NB4 (cell line): ENCODE measurements around the gene ZFAND3.

Experiments
- DNase-seq: peaks from one replicate; pipeline ENCODE4 v3.0.0; 2010; ENCODE audit warnings: low read depth
- H3K4me3 ChIP-seq: one replicate; pipeline ENCODE4 v1.5.1; 2011; ENCODE audit warnings: mild to moderate bottlenecking, low read depth, low read length, moderate library complexity
- MYC ChIP-seq: IDR thresholded peaks from 2 replicates; pipeline ENCODE4 v1.6.1; 2011; ENCODE audit warnings: low read depth, low read length
- POLR2A ChIP-seq: IDR thresholded peaks from 2 replicates; pipeline ENCODE4 v1.6.1; 2011; ENCODE audit warnings: mild to moderate bottlenecking; ENCODE audit not compliant: insufficient read length; ENCODE audit errors: extremely low read depth
- TF ChIP-seq, protein P1 (sequence below): IDR thresholded peaks from 2 replicates; pipeline ENCODE4 v1.6.1; 2011; ENCODE audit warnings: low read depth, low read length
- TF ChIP-seq, protein P2 (sequence below): IDR thresholded peaks from one replicate; pipeline ENCODE4 v1.5.1; 2012; ENCODE audit warnings: low read depth, low read length

Gene ZFAND3

DNA sequence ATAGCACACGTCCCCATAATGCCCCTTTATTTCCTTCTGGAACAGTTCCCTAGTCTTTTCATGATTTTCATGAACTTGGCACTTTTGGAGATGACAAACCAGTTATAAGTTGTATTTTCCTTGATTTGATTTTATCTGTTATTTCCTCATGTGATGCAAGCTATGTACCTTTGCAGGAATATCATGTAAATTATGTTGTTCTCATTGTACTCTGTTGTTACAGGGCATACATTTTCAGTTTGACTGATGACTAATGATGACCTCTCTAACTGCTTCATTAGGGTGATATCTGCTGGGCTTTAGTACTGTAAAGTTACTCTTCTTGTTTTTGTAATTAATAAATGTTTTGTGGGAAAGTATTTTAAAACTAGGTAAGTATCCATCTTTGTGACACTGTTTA, 147.3 kb downstream of the ZFAND3 start:
- no peak for DNase-seq
- H3K4me3 ChIP-seq = no peak overlapping the region
- TF ChIP-seq, protein P1, sequence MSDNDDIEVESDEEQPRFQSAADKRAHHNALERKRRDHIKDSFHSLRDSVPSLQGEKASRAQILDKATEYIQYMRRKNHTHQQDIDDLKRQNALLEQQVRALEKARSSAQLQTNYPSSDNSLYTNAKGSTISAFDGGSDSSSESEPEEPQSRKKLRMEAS = no peak
- no peak for TF ChIP-seq POLR2A
- no peak for TF ChIP-seq MYC
- TF ChIP-seq, protein P2, sequence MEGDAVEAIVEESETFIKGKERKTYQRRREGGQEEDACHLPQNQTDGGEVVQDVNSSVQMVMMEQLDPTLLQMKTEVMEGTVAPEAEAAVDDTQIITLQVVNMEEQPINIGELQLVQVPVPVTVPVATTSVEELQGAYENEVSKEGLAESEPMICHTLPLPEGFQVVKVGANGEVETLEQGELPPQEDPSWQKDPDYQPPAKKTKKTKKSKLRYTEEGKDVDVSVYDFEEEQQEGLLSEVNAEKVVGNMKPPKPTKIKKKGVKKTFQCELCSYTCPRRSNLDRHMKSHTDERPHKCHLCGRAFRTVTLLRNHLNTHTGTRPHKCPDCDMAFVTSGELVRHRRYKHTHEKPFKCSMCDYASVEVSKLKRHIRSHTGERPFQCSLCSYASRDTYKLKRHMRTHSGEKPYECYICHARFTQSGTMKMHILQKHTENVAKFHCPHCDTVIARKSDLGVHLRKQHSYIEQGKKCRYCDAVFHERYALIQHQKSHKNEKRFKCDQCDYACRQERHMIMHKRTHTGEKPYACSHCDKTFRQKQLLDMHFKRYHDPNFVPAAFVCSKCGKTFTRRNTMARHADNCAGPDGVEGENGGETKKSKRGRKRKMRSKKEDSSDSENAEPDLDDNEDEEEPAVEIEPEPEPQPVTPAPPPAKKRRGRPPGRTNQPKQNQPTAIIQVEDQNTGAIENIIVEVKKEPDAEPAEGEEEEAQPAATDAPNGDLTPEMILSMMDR = no peak

DNA sequence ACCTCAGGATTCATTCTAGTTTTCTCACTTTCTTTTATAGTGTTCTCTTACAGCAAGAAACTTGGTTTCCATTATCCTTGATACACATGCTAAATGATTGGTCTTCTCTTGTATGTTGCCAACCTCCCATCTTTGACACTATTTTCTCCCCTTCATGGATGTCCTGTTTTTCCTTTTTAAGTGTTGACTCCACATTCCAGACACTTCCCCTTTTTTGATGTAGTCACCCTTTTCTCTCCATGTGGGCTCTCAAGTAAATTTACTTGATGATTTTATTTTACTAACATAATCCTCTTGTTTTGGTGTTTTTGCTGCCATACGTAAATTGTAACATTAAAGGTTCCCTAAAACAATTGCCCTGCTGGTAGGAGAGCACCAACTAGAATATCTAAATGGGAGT, 148.1 kb downstream of the ZFAND3 start:
- no peak overlapping the region for H3K4me3 ChIP-seq
- DNase-seq = peak; percentile 38
- TF ChIP-seq, protein P1 = no peak
- TF ChIP-seq POLR2A (no peak), MYC (no peak)
- TF ChIP-seq, protein P2 = no peak

DNA sequence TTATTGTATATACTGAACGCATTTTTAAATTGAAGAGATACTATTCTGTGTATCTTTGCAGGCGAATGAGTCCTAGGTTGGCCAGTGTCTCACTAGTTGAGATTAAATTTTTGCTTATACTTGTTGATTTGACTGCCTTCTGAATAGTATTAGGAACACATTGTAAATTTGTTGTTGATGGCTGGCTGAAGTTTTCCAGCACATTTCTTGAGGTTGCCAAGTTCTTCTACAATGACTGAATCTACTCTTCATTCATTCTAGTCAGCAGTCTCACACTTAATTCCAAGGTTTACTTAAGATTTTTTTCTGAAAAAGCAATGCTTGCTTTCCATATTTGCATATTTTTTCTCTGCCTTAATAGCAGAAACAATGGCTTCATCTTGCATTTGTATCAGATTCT, 151.7 kb downstream of the ZFAND3 start:
- no peak overlapping the region for H3K4me3 ChIP-seq
- no peak for DNase-seq

DNA sequence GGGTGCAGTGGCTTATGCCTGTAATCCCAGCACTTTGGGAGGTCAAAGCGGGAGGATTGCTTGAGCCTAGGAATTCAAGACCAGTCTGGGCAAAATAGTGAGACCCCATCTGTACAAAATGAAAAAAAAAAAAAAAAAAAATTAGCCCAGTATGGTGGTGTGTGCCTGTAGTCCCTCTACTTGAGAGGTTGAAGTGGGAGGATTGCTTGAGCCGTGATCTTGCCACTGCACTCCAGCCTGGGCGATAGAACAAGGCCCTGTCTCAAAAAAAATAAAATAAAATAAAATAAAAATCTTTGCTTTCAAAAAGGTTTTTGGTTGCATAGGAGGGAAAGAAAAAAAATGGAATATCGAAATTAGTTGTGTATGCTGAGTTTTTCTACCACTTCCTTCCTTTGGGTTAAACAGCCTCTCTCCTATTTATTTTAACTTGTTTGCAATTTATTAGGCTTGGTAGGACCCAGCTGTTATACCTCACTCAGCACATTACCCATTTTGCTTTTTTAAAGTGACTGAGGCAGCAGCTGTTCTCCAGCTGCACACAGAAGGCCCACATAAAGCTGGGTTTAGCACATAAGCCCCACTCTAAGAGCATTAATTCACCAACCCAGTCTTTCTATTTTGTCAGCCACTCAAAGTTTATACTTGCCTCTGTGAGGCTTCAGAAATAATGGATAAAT, 152.3 kb downstream of the ZFAND3 start:
- TF ChIP-seq POLR2A (no peak), MYC (no peak)
- TF ChIP-seq, protein P2 = no peak
- TF ChIP-seq, protein P1 = no peak
- DNase-seq = no peak
- H3K4me3 ChIP-seq = no peak overlapping the region

More for the DNA sequence above, 151.7 kb downstream of the ZFAND3 start:
- TF ChIP-seq MYC (no peak), POLR2A (no peak)
- TF ChIP-seq, protein P1 = no peak
- TF ChIP-seq, protein P2 = no peak

DNA sequence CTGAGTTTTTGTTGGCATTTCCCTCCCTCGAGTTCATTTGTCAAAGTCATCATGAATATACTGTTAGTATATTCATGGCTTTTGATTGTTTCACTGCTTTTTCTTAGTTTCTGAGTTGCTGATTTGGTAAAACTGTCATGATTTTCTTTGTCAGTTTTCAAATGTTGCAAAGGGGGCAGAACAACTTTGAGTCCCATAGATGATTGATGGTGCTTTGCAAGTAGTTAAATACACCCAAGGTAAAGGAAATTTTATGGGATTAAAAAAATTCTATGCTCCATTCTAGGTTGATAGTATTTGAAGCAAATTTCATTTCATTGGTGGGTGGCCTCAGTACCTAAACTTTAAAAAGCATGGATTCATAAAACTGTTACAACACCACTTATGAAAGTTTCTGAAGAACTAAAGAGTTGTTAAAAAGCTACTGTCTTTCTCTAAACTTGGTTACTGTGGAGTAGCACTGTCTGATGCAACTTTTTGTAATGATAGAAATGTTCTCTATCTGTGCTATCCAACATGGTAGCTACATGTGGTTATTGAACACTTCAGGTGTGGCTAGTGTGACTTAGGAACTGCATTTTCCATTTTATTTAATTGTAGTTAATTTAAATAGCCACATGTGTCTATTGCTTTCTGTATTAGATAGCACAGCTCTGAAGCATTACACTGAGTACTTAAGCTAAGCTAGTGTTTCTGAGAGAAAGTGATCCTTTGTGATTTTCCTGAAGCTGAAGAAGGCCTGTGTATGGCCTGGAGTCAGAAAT, 153.6 kb downstream of the ZFAND3 start:
- H3K4me3 ChIP-seq = no peak overlapping the region
- TF ChIP-seq, protein P2 = no peak
- TF ChIP-seq POLR2A = no peak
- TF ChIP-seq MYC = no peak
- TF ChIP-seq, protein P1 = no peak

More for the DNA sequence above, 153.6 kb downstream of the ZFAND3 start:
- no peak for DNase-seq
